Left lung (tissue), 10 donors: ENCODE results near the gene ALOX5. TPM values are rescaled to one million over a fixed set of nuclear protein-coding genes. Genes with fewer than 3 reads are reported as not detected.
A peak's percentile ranks its signal among the peaks of the same experiment; 100 is the strongest.

ENCODE experiments used
- ATAC-seq: fragments of 200-7000 bp; cut with Tn5 transposase; one replicate; pipeline ENCODE4 v1.9.1; 2020; ENCODE audit warnings: moderate library complexity
- DNase-seq, 4 donors: peaks; one replicate each; pipeline ENCODE4 v3.0.0-alpha.2; 2013 to 2020
- H3K27ac ChIP-seq, 2 donors: fragments of 200-600 bp; sonication (generic) in 1 of 2; one replicate each; pipeline versions ENCODE4 v1.5.0 to v1.8.0; 2020 to 2021
- H3K27me3 ChIP-seq, 2 donors: fragments of 200-600 bp; sonication (generic) in 1 of 2; one replicate each; pipeline versions ENCODE4 v1.5.0 to v1.8.0; 2020 to 2021
- H3K36me3 ChIP-seq, 2 donors: fragments of 200-600 bp; sonication (generic) in 1 of 2; one replicate each; pipeline versions ENCODE4 v1.5.0 to v1.8.0; 2020 to 2021
- H3K4me1 ChIP-seq, 2 donors: fragments of 200-600 bp; one replicate each; pipeline ENCODE4 v1.8.0; 2021
- H3K4me3 ChIP-seq, 2 donors: fragments of 200-600 bp; sonication (generic) in 1 of 2; one replicate each; pipeline versions ENCODE4 v1.5.0 to v1.8.0; 2020 to 2021; ENCODE audit warnings: mild to moderate bottlenecking in 1 of 2
- H3K9me3 ChIP-seq, 2 donors: fragments of 200-600 bp; sonication (generic) in 1 of 2; one replicate each; pipeline versions ENCODE4 v1.5.0 to v1.8.0; 2020 to 2021
- intact Hi-C, 2 donors: fragments of 100-400 bp; cut with DNase I; formaldehyde crosslinking; loops; one replicate each; pipeline versions ENCODE4 v1.11.2 to v1.14.2; 2022
- polyA plus RNA-seq, 6 donors: library from polyadenylated mRNA; unstranded; fragments of 120-200 nt; gene quantifications; one replicate each; pipeline ENCODE4 v1.2.1, GENCODE V29; 2013; ENCODE audit not compliant: insufficient read length in 6 of 6
- total RNA-seq, 2 donors: library from RNA; stranded (reverse); fragmentation: NEBNext Ultra II Directional; extraction: Animal tissue kit (Norgen Biotek cat#: 25700); gene quantifications; one replicate each; pipeline ENCODE4 v1.2.1, GENCODE V29; 2021
- TF ChIP-seq, protein P1 (sequence below), 2 donors: fragments of 200-600 bp; sonication (generic) in 1 of 2; IDR thresholded peaks; one replicate each; pipeline versions ENCODE4 v1.5.0 to v1.8.0; 2021; ENCODE audit warnings: antibody characterized with exemption in 2 of 2
- donor health status: DM: no; HTN: yes; CAD: no.
- donor health status: DM: no; HTN: no; CAD: no.

Gene ALOX5
- total and polyA plus RNA-seq, 8 donors, result 1.1 to 145 (median 1.7) TPM

DNA sequence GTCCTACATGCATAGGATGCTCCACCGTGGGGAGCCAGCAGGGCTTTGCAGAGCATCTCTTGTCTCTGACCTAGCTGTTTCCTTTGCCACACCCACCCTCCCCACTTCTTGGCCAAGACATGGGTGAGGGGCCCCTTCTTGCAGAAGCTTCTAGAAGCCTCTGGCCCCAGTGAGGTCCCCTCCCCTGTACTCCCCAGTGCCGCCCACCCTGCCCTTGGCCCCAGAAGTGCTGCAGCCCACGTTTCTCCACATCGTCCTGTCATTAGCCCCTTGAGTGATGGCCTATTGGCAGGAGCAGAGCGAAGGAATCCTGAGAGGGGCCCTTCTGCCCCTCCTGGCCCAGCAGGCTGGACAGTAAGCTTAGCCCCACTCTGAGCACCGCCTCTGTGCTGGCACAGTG, 43.7 kb downstream of the ALOX5 start:
- no peak for ATAC-seq
- H3K36me3 ChIP-seq, result peaks cover 0 to 21% of the 10 kb centered on the region in 2 donors
- peaks cover 11 to 64% of the 10 kb centered on the region in 2 donors for H3K4me1 ChIP-seq
- peak overlapping the region in 1 of 2 donors; percentile 97 for H3K27ac ChIP-seq
- no peaks in the 10 kb centered on the region for H3K9me3 ChIP-seq
- TF ChIP-seq, protein P1, sequence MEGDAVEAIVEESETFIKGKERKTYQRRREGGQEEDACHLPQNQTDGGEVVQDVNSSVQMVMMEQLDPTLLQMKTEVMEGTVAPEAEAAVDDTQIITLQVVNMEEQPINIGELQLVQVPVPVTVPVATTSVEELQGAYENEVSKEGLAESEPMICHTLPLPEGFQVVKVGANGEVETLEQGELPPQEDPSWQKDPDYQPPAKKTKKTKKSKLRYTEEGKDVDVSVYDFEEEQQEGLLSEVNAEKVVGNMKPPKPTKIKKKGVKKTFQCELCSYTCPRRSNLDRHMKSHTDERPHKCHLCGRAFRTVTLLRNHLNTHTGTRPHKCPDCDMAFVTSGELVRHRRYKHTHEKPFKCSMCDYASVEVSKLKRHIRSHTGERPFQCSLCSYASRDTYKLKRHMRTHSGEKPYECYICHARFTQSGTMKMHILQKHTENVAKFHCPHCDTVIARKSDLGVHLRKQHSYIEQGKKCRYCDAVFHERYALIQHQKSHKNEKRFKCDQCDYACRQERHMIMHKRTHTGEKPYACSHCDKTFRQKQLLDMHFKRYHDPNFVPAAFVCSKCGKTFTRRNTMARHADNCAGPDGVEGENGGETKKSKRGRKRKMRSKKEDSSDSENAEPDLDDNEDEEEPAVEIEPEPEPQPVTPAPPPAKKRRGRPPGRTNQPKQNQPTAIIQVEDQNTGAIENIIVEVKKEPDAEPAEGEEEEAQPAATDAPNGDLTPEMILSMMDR (IDR thresholded peaks at IDR 0.05), result no peak
- DNase-seq, result no peak
- intact Hi-C loops, result no loop called here
- H3K27me3 ChIP-seq, result peaks cover 0 to 3% of the 10 kb centered on the region in 2 donors
- H3K4me3 ChIP-seq, result no peak overlapping the region

DNA sequence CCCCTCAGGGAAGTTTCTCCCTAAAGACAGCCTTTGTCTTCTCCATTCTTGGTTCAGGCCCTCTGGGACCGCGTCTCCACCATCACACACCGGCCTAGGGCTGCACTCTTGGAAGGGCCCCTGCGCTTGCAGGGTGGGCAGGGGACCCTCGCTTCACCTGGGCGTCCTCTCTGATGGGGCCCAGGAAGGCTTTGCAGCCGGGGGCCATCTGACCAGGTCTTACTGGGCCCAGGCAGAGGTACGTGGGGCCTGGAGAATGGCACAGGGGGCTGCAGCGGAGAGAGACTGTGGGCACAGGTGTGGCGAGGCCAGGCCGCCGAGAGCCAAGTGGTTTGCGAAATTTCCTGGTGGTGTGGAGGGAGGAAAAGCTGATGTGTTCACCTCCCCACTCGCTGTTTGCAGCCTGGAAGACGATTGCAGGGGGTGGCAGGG, 44.4 kb downstream of the ALOX5 start:
- ATAC-seq (no peak), DNase-seq (peak in 1 of 4 donors; percentile 86)
- Histone ChIP-seq H3K27ac (peak overlapping the region; percentile 87 to 97), H3K4me3 (peak overlapping the region; percentile 44 to 53), H3K4me1 (peaks cover 11 to 68% of the 10 kb centered on the region in 2 donors), H3K36me3 (peaks cover 0 to 19% of the 10 kb centered on the region in 2 donors), H3K27me3 (peaks cover 0 to 3% of the 10 kb centered on the region in 2 donors), H3K9me3 (no peaks in the 10 kb centered on the region)
- TF ChIP-seq, protein P1 (IDR thresholded peaks at IDR 0.05), result no peak
- intact Hi-C loops, result no loop called here

DNA sequence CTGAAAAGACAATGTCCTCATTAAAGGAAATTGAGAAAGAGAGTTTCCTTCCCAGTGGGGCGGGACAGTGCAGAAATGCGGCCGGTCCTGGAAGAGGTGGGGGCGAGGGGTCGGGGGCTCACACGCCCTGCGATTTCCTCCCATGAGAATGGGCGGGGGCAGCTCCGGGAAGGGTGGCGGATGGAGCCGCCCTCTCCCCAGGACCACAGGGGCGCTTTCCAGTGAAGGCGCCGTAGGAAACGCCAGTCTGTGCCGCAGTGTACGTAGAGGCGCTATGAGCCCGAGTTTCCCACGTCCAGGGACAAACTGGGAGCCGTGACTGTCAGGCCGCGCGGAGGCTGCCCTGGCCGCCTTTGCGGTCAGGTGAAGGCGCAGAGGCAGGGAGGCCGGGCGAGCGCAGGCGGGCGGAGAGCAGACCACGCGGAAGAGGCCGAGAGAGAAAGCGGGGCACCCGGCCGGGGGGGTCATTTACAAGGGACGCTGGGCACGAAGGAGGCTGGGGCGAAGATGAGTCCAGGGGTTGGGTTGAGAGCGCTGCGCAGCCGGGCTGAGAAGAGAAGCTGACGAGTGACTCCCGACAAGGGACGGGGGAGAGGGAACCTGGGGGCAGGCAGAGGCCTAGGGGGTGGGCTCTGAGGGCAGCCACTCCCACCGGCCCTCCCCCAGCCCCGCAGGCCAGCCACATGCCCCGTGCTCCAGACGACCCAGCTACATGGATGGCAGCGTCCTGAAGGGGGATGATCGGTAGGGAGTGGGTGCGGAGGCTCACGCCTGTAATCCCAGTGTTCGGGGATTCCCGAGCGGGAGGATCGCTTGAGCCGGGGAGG, 45.0 kb downstream of the ALOX5 start:
- TF ChIP-seq, protein P1 (IDR thresholded peaks at IDR 0.05), result no peak
- peak; percentile 62 to 91 (median 76) for DNase-seq
- Histone ChIP-seq H3K4me3 (peak overlapping the region; percentile 44 to 53), H3K4me1 (peaks cover 11 to 74% of the 10 kb centered on the region in 2 donors), H3K36me3 (peaks cover 0 to 25% of the 10 kb centered on the region in 2 donors), H3K9me3 (no peaks in the 10 kb centered on the region), H3K27ac (peak overlapping the region; percentile 87 to 97), H3K27me3 (peaks cover 0 to 3% of the 10 kb centered on the region in 2 donors)
- intact Hi-C loops, result no loop called here
- peak; percentile 81 for ATAC-seq

DNA sequence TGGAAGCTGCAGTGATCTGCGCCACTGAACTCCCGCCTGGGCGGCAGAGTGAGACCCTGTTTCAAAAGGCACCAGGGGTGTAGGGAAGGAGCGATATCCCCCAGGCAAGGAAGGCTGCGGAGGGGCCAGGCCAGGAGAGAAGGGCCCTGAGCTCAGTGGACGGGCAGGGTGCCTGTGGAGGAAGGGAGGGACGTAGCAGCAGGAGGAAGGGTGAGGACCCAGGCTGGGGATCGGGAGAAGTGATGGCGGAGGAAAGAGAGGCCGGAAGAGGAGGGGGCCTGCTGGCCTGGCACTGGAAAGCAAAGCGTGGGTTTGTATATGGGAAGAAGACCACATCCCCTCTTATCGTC, 45.6 kb downstream of the ALOX5 start:
- H3K4me3 ChIP-seq, result peak overlapping the region; percentile 44 to 53
- peaks cover 0 to 3% of the 10 kb centered on the region in 2 donors for H3K27me3 ChIP-seq
- peak overlapping the region; percentile 87 to 97 for H3K27ac ChIP-seq
- TF ChIP-seq, protein P1 (IDR thresholded peaks at IDR 0.05), result no peak
- H3K9me3 ChIP-seq, result no peaks in the 10 kb centered on the region
- peaks cover 11 to 80% of the 10 kb centered on the region in 2 donors for H3K4me1 ChIP-seq
- peaks cover 0 to 31% of the 10 kb centered on the region in 2 donors for H3K36me3 ChIP-seq
- intact Hi-C loops, result no loop called here
- peak; percentile 15 for ATAC-seq
- peak in 1 of 4 donors; percentile 25 for DNase-seq

DNA sequence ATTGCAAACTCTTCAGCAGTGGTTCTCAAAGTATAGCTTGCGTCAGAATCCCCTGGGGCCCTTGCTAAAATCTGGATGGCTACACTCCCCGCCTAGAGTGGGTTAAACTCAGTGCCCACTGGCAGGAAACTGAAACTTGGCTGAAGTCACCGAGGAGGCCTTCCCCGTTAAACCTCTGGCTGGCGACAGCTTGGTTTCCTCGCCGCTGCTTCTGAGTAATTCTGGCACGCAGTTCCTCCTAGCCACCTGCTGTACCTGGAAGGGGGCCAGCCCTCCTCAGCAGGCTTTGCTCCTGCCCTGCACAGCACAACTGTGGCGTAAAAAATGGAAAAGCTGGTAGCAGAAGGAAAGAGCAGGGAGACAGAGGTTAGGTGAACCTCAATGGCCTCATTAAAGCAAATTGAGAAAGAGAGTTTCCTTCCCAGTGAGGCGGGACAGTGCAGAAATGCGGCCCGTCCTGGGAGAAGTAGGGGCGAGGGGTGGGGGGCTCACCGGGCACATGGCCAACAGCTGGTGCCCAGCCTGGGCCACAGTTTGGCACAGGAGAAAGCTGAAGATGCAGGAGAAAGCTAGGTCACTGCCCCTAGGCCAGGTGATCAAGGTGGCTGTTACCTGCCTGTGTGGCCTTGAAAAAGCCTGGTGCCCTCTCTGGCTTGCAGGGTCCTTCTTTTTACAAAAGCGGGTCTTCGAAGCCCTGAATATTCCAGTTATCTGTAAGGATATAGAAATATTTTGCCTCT, 46.6 kb downstream of the ALOX5 start:
- ATAC-seq (peak; percentile 56), DNase-seq (peak; percentile 38 to 87 (median 78))
- H3K4me3 ChIP-seq, result peak overlapping the region in 1 of 2 donors; percentile 10
- TF ChIP-seq, protein P1 (IDR thresholded peaks at IDR 0.05), result no peak
- H3K27me3 ChIP-seq, result peaks cover 0 to 3% of the 10 kb centered on the region in 2 donors
- H3K36me3 ChIP-seq, result peaks cover 0 to 38% of the 10 kb centered on the region in 2 donors
- no peaks in the 10 kb centered on the region for H3K9me3 ChIP-seq
- intact Hi-C loops, result no loop called here
- peak overlapping the region; percentile 87 to 97 for H3K27ac ChIP-seq
- peaks cover 11 to 89% of the 10 kb centered on the region in 2 donors for H3K4me1 ChIP-seq
